Measurements from ENCODE around the gene COL25A1.
"Not testable (repeated sequence)": the region's sequence is repeated elsewhere in the genome, so short reads cannot be mapped to it uniquely, and the experiment has no call there.

COL25A1 gene

DNA sequence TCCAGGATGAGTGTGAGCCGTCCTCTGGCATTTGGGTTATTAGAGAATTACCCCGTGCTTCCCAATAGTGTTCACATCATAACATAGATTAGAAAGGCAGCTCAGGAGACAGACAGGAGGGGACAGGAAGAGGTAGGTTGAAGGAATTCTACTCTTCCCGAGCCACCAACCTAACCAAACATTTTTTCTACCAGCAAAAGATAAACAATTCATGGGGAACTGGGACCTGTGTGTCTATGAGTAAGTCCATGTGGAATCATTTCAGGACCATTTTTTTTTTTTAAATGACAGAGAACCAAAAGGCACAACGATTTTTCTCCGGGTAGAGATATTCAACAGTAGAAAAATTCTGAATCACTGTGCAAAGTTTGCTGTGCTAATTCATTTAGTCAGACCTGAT lies 365.4 kb downstream of the COL25A1 start:
- TF ChIP-seq CTCF (IDR thresholded peaks at IDR 0.05; ENCODE audit: low read depth, low read length): no peak
- DNase-seq (ENCODE audit: extremely low read depth, low read depth): no peak

GRCh38 chr4:108933925-108934324 lies 368.5 kb downstream of the COL25A1 start:
- not testable (repeated sequence) for DNase-seq (ENCODE audit: extremely low read depth, low read depth)

DNA sequence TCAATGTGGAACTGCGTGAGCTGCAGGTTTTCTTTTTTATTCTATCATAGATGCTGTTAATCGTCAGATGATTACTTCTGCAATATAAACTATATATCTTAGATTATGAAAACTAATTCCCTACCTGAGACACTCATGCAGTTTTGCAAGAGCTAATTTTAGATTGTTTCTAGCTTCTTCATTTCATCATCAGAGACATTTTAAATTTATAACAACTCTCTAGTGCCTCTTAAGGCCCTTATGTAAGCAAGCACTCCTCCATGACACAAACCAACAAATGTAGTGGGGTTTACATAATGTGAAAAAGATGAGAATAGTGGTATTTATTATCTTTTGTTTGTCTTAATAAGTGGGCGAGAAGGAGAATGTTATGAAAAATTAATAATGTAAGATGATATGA lies 369.4 kb downstream of the COL25A1 start:
- no peak for TF ChIP-seq CTCF (IDR thresholded peaks at IDR 0.05; ENCODE audit: low read depth, low read length)

DNA sequence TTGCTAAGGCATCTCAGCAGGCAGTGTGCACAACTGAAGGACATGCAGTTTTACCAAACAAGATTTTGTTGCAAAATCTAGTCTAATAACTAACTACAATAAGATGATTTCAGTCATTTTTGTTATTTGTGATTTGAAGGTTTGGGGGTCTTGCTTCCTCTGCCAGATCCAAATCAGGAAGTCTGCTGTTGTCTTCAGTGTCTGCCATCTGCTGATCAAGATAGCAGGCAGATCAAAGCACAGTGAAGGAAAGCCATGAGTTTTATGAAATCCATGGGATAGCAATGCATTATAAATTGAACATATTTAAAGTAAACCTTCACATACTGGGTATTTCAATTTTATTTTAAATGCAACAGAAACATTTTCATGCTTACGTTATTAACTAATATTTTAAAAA lies 370.5 kb downstream of the COL25A1 start:
- DNase-seq (ENCODE audit: extremely low read depth, low read depth): no peak
- no peak for TF ChIP-seq CTCF (IDR thresholded peaks at IDR 0.05; ENCODE audit: low read depth, low read length)

More for the DNA sequence above, 369.4 kb downstream of the COL25A1 start:
- no peak for DNase-seq (ENCODE audit: extremely low read depth, low read depth)

- DNase-seq (ENCODE audit: extremely low read depth, low read depth): no peak
- no peak for TF ChIP-seq CTCF (IDR thresholded peaks at IDR 0.05; ENCODE audit: low read depth, low read length)
Measured at GRCh38 chr4:108930186-108930585, 372.3 kb downstream of the COL25A1 start.

DNA sequence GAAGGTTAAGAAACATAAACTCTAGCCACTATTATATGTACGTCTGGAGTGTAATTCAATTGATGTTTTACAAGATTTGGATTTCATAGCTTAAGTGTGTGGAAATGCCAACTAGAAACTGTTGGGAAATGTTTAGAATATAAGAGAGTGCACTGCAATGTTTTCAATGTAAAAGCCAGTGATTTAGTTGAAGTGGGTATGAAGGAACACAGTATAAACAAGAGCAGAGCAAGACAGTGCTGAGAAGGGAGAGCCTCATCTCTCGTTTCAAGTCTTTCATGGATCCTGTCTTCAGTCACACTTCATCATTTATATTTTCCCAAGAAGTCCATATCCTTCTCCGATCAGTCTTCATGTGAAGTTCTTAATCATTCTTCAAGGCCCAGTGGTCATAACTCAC lies 375.7 kb downstream of the COL25A1 start:
- TF ChIP-seq CTCF (IDR thresholded peaks at IDR 0.05; ENCODE audit: low read depth, low read length): no peak
- no peak for DNase-seq (ENCODE audit: extremely low read depth, low read depth)

GRCh38 chr4:108926061-108926460 lies 376.4 kb downstream of the COL25A1 start:
- no peak for TF ChIP-seq CTCF (IDR thresholded peaks at IDR 0.05; ENCODE audit: low read depth, low read length)
- no peak for DNase-seq (ENCODE audit: extremely low read depth, low read depth)

GRCh38 chr4:108922191-108922590 lies 380.3 kb downstream of the COL25A1 start:
- DNase-seq (ENCODE audit: extremely low read depth, low read depth): no peak
- no peak for TF ChIP-seq CTCF (IDR thresholded peaks at IDR 0.05; ENCODE audit: low read depth, low read length)
